GM12873 (cell line): Measurements from ENCODE around the gene ITPKB.

Source experiments
- CTCF ChIP-seq: IDR thresholded peaks from 2 replicates; pipeline ENCODE4 v1.5.1; 2012; ENCODE audit warnings: low read depth, mild to moderate bottlenecking, moderate library complexity, low read length, control low read depth; ENCODE audit not compliant: insufficient read depth; ENCODE audit errors: missing control alignments

The ITPKB gene

GRCh38 chr1:226658546-226659125 lies 80.4 kb downstream of the ITPKB start:
- no peak for TF ChIP-seq CTCF

GRCh38 chr1:226657895-226658545 lies 81.1 kb downstream of the ITPKB start:
- no peak for TF ChIP-seq CTCF

GRCh38 chr1:226656601-226657277 lies 82.3 kb downstream of the ITPKB start:
- TF ChIP-seq CTCF, result no peak

GRCh38 chr1:226656201-226656600 lies 82.9 kb downstream of the ITPKB start:
- no peak for TF ChIP-seq CTCF

DNA sequence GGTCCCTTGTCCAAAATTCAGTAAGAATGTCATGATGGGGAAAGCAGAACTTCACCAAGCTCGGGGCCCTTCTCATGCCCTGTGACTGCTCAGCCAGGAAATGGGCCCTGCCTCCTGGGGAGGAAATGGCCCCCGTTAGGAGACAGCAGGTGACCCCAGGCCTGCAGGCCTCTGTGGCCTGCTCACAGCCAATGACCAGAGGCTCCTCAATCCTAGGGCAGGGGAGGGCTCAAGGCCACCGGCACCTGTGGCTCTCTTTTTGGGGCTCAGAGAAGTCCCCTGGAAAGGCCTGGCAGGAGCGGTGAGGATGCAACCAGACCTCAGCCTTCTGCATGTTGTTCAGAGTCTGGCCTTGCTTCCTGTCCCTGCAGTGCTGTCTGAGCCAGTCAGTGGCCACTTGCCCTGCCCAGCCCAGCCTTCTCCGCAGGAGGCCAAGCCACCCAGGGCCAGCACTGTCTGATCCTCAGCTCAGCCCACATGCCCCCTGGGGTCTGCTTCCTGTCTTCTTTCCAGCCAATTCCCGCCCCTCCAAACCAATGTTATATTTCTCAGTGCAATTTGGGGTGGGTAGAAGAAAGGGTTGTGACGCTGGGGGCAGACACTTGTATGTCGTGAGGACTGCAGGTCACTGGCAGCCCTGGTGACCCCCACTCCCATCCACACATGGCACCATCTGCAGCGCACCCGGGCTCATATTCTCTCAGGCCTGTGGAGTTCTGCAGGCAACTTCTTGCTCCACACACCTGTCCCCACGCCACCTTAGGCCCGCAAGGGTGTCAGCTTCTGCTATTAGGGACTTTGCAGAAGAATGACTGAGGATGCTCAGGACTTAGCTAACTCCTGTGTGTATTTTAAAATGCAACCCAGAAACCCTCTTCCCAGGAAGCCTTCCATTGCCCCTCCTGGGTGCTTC lies 83.6 kb downstream of the ITPKB start:
- no peak for TF ChIP-seq CTCF

DNA sequence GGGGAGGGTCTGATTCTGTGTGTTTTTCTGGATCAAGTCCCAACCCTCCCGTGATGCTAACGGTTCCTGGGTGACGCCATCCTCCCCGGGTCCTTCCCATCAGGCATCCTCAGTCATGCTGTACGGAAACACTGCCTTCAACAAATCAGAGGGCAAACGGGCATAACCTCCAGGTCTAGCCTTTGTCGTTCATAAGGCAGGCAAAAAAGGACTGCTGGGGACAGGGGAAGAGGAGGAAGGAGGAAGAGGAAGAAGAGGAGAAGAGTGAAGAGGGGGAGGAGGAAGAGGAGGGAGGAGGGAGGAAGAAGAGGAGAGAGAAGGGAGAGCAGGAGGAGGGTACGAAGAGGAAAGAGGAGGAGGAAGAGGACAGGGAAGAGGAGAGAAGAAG lies 84.4 kb downstream of the ITPKB start:
- no peak for TF ChIP-seq CTCF

DNA sequence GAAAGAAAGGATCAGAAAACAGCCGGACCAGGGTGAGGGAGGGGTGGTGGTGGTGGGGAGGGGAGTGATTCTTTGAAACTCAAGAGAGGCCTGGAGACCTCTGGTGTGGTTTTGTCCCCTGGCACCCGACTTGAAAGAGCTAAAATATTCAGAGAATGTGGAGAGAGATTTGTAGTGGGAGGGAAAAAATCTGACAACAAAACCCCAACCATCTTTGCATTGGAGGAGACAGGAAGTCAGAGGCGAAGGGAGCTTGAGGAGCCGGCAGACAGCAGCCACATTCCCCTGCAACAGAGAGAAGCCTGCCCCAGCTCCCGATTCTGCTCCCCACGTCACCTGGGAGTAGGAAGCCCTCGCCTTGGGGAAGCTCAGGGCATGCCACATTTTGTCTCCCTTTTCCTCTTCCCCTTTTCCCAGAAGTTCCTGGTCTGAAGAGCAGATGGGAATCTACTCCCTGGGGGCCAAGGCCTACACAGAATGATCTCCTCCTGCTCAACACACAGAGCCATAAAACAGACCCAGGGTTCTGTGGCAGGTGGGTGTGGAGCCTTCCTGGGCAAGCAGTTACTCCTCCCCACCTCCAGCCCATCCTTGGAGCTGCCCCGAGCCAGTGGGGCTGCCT lies 84.9 kb downstream of the ITPKB start:
- no peak for TF ChIP-seq CTCF
